Transverse colon (tissue), 4 donors: Measurements from ENCODE around the gene PHF14. TPM values are rescaled to one million over a fixed set of nuclear protein-coding genes. Genes with fewer than 3 reads are reported as not detected.
A peak's percentile ranks its signal among the peaks of the same experiment; 100 is the strongest.

Experiments used
- DNase-seq: peaks from one replicate; pipeline ENCODE4 v3.0.0-alpha.2; 2019
- H3K27ac ChIP-seq, 4 donors: fragments of 200-600 bp; sonication (generic); 2 replicates each; pipeline ENCODE4 v1.5.1; 2016 to 2018; ENCODE audit warnings: inconsistent platforms in 4 of 4
- H3K27me3 ChIP-seq: fragments of 200-600 bp; sonication (generic); 2 replicates; pipeline ENCODE4 v1.5.1; 2017; ENCODE audit warnings: inconsistent platforms
- H3K36me3 ChIP-seq, 4 donors: fragments of 200-600 bp; sonication (generic); 2 replicates each; pipeline ENCODE4 v1.5.1; 2017 to 2019; ENCODE audit warnings: inconsistent platforms in 4 of 4
- H3K4me1 ChIP-seq, 4 donors: fragments of 200-600 bp; sonication (generic); 2 replicates each; pipeline ENCODE4 v1.5.1; 2017 to 2020; ENCODE audit warnings: inconsistent platforms in 4 of 4
- H3K4me3 ChIP-seq, 4 donors: fragments of 200-600 bp; sonication (generic); 1 replicate in 1 of 4; 2 replicates in 3 of 4; pipeline versions ENCODE4 v1.5.1 to v1.6.1; 2017 to 2019; ENCODE audit warnings: inconsistent platforms in 4 of 4
- H3K9me3 ChIP-seq, 2 donors: fragments of 200-600 bp; sonication (generic); 2 replicates each; pipeline ENCODE4 v1.5.1; 2017 to 2019; ENCODE audit warnings: inconsistent platforms in 2 of 2
- EP300 ChIP-seq: sonication (generic); formaldehyde crosslinking; IDR thresholded peaks from one replicate; pipeline ENCODE4 v1.6.1; 2017; ENCODE audit warnings: antibody characterized with exemption, low read depth
- POLR2A ChIP-seq: fragments of 450-650 bp; IDR thresholded peaks from one replicate; pipeline ENCODE4 v1.6.1; 2016; ENCODE audit warnings: antibody characterized with exemption, mild to moderate bottlenecking, moderate library complexity
- POLR2AphosphoS5 ChIP-seq, 3 donors: sonication (generic); formaldehyde crosslinking; IDR thresholded peaks; one replicate each; pipeline ENCODE4 v1.6.1; 2016; ENCODE audit warnings: antibody characterized with exemption in 3 of 3
- whole genome bisulfite sequencing, 2 donors: methylation state at CpG; one replicate each; pipeline ENCODE4 v1.1.5; 2018; ENCODE audit warnings: low coverage in 1 of 2; 5-methylcytosine and 5-hydroxymethylcytosine counted together
- in situ Hi-C, 4 donors: fragments of 200-750 bp; cut with MboI; loops; one replicate each; pipeline versions ENCODE4 v1.15.0 to v1.15.1; 2017; ENCODE audit warnings: low sequenced_read_pairs in 3 of 4, low pct_ligation_motif_present in 1 of 4, low pct_unique_long_range_greater_than_20kb in 1 of 4
- intact Hi-C: fragments of 100-400 bp; cut with DNase I; formaldehyde crosslinking; loops from one replicate; pipeline ENCODE4 v1.15.1; 2023; ENCODE audit warnings: low total_unique reads
- total RNA-seq, 4 donors: library from RNA; depleted of rRNA; stranded (reverse); fragments of >200 nt; gene quantifications; one replicate each; pipeline ENCODE4 v1.1.0, GENCODE V29; 2016
- TF ChIP-seq, protein P1 (sequence below), 5 experiments: fragments of 200-600 bp in 3 of 5; fragments of 450-650 bp in 2 of 5; sonication (generic) in 3 of 5; IDR thresholded peaks; 1 replicate in 2 of 5; 2 replicates in 3 of 5; pipeline ENCODE4 v1.5.1; 2016 to 2017; ENCODE audit warnings: antibody characterized with exemption in 5 of 5, inconsistent platforms in 3 of 5, mild to moderate bottlenecking in 2 of 5, moderate library complexity in 1 of 5

Gene PHF14
- total RNA-seq, 4 donors from 2014 or later, result 24.3 to 42.1 (median 28.8) TPM

DNA sequence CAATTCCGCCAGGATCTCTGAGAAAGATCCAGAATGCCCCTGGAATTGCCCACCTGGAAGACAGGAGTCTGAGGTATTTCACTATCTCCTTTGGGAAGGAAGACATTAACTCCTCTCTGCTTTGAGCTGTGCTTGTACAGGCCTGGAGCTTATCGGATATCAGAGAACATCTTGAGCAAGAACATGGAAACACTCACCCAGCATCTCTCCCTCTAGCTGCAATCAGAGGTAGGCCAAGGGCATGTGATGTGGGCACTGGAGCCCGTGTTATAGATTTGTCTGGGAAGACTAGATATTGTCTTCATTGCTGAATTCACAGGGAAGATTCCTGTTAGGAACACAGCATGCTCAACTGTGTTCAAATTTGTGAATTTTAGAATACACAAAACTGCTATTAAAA, 233.9 kb downstream of the PHF14 start:
- Histone ChIP-seq H3K4me3 (no peak overlapping the region), H3K36me3 (no peaks in the 10 kb centered on the region), H3K27me3 (no peaks in the 10 kb centered on the region), H3K4me1 (peaks cover 0 to 4% (median 0%) of the 10 kb centered on the region in 4 donors), H3K9me3 (no peaks in the 10 kb centered on the region), H3K27ac (no peak overlapping the region)
- in situ Hi-C loops, result loop anchor here in 1 of 4 donors (25.0 kb wide), 1 partner anchor 320 kb away; no protein-coding TSS in a partner anchor
- intact Hi-C loops, result no loop called here
- 85 to 88% methylated on average over 2 to 3 of the region's 3 CpGs for WGBS, 2 donors
- no peak for TF ChIP-seq POLR2A
- TF ChIP-seq EP300, result no peak
- no peak for TF ChIP-seq POLR2AphosphoS5 (IDR thresholded peaks at IDR 0.05)
- TF ChIP-seq, protein P1, sequence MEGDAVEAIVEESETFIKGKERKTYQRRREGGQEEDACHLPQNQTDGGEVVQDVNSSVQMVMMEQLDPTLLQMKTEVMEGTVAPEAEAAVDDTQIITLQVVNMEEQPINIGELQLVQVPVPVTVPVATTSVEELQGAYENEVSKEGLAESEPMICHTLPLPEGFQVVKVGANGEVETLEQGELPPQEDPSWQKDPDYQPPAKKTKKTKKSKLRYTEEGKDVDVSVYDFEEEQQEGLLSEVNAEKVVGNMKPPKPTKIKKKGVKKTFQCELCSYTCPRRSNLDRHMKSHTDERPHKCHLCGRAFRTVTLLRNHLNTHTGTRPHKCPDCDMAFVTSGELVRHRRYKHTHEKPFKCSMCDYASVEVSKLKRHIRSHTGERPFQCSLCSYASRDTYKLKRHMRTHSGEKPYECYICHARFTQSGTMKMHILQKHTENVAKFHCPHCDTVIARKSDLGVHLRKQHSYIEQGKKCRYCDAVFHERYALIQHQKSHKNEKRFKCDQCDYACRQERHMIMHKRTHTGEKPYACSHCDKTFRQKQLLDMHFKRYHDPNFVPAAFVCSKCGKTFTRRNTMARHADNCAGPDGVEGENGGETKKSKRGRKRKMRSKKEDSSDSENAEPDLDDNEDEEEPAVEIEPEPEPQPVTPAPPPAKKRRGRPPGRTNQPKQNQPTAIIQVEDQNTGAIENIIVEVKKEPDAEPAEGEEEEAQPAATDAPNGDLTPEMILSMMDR (IDR thresholded peaks at IDR 0.05), result no peak
- DNase-seq, result no peak

DNA sequence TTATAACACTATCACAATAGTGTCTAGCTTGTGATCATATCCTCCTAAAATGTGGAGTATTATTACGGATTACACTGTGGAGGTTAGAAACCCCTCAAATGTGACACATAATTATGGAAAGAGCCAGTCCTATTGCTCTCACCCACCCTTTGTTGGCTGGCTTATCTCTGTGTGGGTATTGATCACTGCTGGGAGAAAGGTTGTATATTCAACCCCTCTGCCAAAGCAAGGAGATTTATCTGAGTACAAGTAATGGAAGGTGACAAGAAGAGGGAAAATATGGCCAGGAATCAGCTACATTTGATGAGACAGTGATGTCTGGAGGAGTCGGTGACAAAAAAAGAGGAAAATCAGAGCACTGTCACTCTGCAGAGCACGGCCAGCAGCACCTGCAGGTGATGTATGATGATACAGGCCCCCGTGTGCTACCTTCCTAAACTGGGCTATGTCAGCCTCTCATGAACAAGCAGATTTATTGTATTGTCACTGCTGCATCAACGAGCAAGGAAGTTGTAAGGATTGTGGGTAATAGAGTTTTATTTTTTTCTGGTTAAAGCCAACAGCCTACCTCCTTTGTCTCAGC, 235.3 kb downstream of the PHF14 start:
- no peak overlapping the region for H3K4me3 ChIP-seq
- peaks cover 0 to 4% (median 0%) of the 10 kb centered on the region in 4 donors for H3K4me1 ChIP-seq
- H3K36me3 ChIP-seq, result no peaks in the 10 kb centered on the region
- H3K9me3 ChIP-seq, result no peaks in the 10 kb centered on the region
- TF ChIP-seq POLR2A, result no peak
- TF ChIP-seq, protein P1 (IDR thresholded peaks at IDR 0.05), result no peak
- no peak for TF ChIP-seq POLR2AphosphoS5 (IDR thresholded peaks at IDR 0.05)
- no peak for TF ChIP-seq EP300
- no peak for DNase-seq
- intact Hi-C loops (loop anchor here (2.0 kb wide), 1 partner anchor 38 kb away; no protein-coding TSS in a partner anchor), in situ Hi-C loops (loop anchor here in 1 of 4 donors (25.0 kb wide), 1 partner anchor 322 kb away; no protein-coding TSS in a partner anchor)
- no peaks in the 10 kb centered on the region for H3K27me3 ChIP-seq
- WGBS, 2 donors, result 74 to 80% methylated on average over 1 to 5 of the region's 5 CpGs
- no peak overlapping the region for H3K27ac ChIP-seq

DNA sequence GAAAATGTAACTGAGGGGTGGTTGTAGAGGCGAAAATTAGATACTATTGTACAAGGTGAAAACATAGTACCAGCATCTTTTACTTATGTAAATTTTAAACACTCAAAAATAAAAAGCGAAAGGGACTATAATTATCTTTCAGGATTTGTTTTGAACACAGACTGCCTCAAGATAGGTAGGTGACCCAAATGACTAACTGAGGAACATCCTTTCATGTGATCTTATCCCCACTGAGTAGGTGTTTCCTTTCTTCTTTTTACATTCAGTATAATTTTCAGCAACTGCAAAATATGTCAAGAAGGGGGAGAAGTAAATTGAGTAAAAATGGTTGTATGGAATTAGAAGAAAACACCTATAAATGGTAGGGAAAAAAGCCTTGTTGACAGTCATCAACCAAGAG, 236.7 kb downstream of the PHF14 start:
- Histone ChIP-seq H3K27ac (no peak overlapping the region), H3K4me1 (peaks cover 0 to 4% (median 0%) of the 10 kb centered on the region in 4 donors), H3K27me3 (no peaks in the 10 kb centered on the region), H3K4me3 (no peak overlapping the region), H3K9me3 (no peaks in the 10 kb centered on the region), H3K36me3 (no peaks in the 10 kb centered on the region)
- in situ Hi-C loops, result loop anchor here in 1 of 4 donors (25.0 kb wide), 1 partner anchor 323 kb away; no protein-coding TSS in a partner anchor
- TF ChIP-seq POLR2A (no peak), EP300 (no peak), POLR2AphosphoS5 (IDR thresholded peaks at IDR 0.05) (no peak)
- TF ChIP-seq, protein P1 (IDR thresholded peaks at IDR 0.05), result no peak
- intact Hi-C loops, result no loop called here
- no peak for DNase-seq
- WGBS, 2 donors, result 87 to 92% methylated on average over 2 of the region's 2 CpGs

DNA sequence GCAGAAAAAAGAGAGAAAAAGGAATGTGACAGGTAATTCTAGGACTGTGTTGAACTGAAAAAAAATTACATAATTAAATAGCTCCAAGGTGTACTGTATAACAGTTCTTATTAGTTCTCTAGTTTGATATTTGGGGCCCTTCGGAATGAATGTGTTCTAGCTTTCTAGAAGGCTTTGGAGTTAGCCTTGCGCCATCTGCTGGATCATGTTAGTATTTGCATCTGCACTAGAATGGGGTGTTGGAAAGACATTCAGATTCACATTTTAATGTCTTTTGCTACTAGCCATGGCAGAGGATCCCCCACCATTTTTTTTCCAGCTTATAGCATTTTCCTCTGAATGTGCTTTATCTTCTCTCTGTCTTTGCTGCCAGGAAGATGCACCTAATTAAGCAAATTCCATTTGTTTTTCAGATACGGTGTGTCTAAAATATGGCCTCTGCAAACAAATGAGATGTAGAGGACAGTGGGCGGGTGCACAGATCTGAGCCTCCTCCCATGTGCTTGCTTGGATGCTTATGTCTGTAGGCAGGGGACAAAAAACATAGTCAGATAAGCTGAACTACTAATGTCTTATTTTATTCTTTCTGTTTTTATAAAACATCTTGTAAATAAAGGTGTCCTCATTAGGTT, 238.5 kb downstream of the PHF14 start:
- no peak overlapping the region for H3K4me3 ChIP-seq
- no peaks in the 10 kb centered on the region for H3K27me3 ChIP-seq
- no peaks in the 10 kb centered on the region for H3K9me3 ChIP-seq
- intact Hi-C loops (no loop called here), in situ Hi-C loops (loop anchor here in 1 of 4 donors (25.0 kb wide), 1 partner anchor 325 kb away; no protein-coding TSS in a partner anchor)
- peak; percentile 53 for DNase-seq
- H3K36me3 ChIP-seq, result no peaks in the 10 kb centered on the region
- peaks cover 0 to 4% (median 0%) of the 10 kb centered on the region in 4 donors for H3K4me1 ChIP-seq
- no peak for TF ChIP-seq POLR2A
- TF ChIP-seq, protein P1 (IDR thresholded peaks at IDR 0.05), result peak; percentile 67 to 80 (median 74)
- WGBS, 2 donors, result 24 to 39% methylated on average over 4 of the region's 4 CpGs
- peak overlapping the region in 2 of 4 donors; percentile 13 to 33 for H3K27ac ChIP-seq
